Esophagus muscularis mucosa (tissue), 4 donors: ENCODE data around the gene POLD4.

ENCODE experiments used
- CTCF ChIP-seq, 3 experiments: fragments of 200-600 bp in 2 of 3; fragments of 450-650 bp in 1 of 3; sonication (generic) in 2 of 3; IDR thresholded peaks; one replicate each; pipeline ENCODE4 v1.5.1; 2017 to 2019; ENCODE audit warnings: antibody characterized with exemption in 3 of 3, mild to moderate bottlenecking in 2 of 3, moderate library complexity in 1 of 3
- EP300 ChIP-seq: sonication (generic); formaldehyde crosslinking; IDR thresholded peaks from one replicate; pipeline ENCODE4 v1.6.1; 2017; ENCODE audit warnings: antibody characterized with exemption
- POLR2A ChIP-seq: fragments of 450-650 bp; IDR thresholded peaks from one replicate; pipeline ENCODE4 v1.6.1; 2017; ENCODE audit warnings: antibody characterized with exemption, moderate library complexity, mild to moderate bottlenecking, low read depth

GRCh38 chr11:67397986-67398660, 44.8 kb upstream of the POLD4 start:
- TF ChIP-seq CTCF (IDR thresholded peaks at IDR 0.05) (no peak), POLR2A (no peak), EP300 (no peak)
